HCT116 (cell line): ENCODE measurements around the gene DNM1L. TPM values are rescaled to one million over a fixed set of nuclear protein-coding genes. Genes with fewer than 3 reads are reported as not detected.

Source experiments
- ATAC-seq: fragments of 200-7000 bp; cut with Tn5 transposase; 2 replicates; pipeline ENCODE4 v1.9.1; 2020; ENCODE audit warnings: mild to moderate bottlenecking, moderate library complexity
- BruUV-seq: library from RNA; stranded (reverse); fragments of 400-500 nt; replicated peaks from 2 replicates; lab custom pipeline; 2021; lab: Mats Ljungman, UMichigan
- CTCF ChIA-PET: fragments of 300-600 bp; sonication (Branson Sonifier 250); formaldehyde crosslinking; loops from one replicate; lab custom pipeline; 2021; ENCODE audit warnings: antibody characterized with exemption; lab: Charles Lee
- POLR2A ChIA-PET: fragments of 300-600, 350-600 bp; sonication (Branson Sonifier 250); formaldehyde crosslinking; loops from one replicate; lab custom pipeline; 2021; ENCODE audit warnings: antibody characterized with exemption; lab: Charles Lee
- RAD21 ChIA-PET, 2 experiments: fragments of 300-600 bp; sonication (Branson Sonifier 250); formaldehyde crosslinking; loops; one replicate each; lab custom pipeline; 2023; ENCODE audit warnings: low total read pairs in 2 of 2; ENCODE audit not compliant: uncharacterized antibody in 2 of 2, unreplicated experiment in 2 of 2, low non-redundant PET in 1 of 2; lab: Charles Lee
- DNase-seq: peaks from one replicate; pipeline ENCODE4 v3.0.0-alpha.2; 2010; ENCODE audit warnings: low read depth, low spot score
- H2AFZ ChIP-seq: fragments of 200-600 bp; shearing (Covaris generic), sonication (generic); 2 replicates; pipeline ENCODE4 v1.6.1; 2017; ENCODE audit warnings: low read depth, mixed run types, mixed read lengths, antibody characterized with exemption, low read length; ENCODE audit not compliant: poor library complexity, severe bottlenecking
- H3K27ac ChIP-seq: 2 replicates; pipeline ENCODE4 v1.5.1; 2012; ENCODE audit warnings: low read depth, low read length
- H3K27me3 ChIP-seq: fragments of 200-600 bp; sonication (generic); 2 replicates; pipeline ENCODE4 v1.6.1; 2016; ENCODE audit warnings: mixed run types, low read length, mixed read lengths; ENCODE audit not compliant: insufficient read depth
- H3K36me3 ChIP-seq, 2 experiments: fragments of 200-500 bp in 1 of 2; fragments of 200-600 bp in 1 of 2; sonication (Bioruptor generic) in 1 of 2; sonication (generic) in 1 of 2; 2 replicates each; pipeline versions ENCODE4 v1.5.1 to v1.6.1; 2014 to 2016; ENCODE audit warnings: low read length in 2 of 2, inconsistent platforms in 1 of 2, mixed read lengths in 1 of 2, mixed run types in 1 of 2; ENCODE audit not compliant: insufficient read depth in 2 of 2, control insufficient read depth in 1 of 2
- H3K4me1 ChIP-seq, 2 experiments: fragments of 200-600 bp in 1 of 2; sonication (generic) in 1 of 2; 2 replicates each; pipeline versions ENCODE4 v1.5.1 to v1.6.1; 2012 to 2017; ENCODE audit warnings: low read length in 2 of 2, inconsistent platforms in 1 of 2, mild to moderate bottlenecking in 1 of 2, mixed read lengths in 1 of 2, mixed run types in 1 of 2, moderate library complexity in 1 of 2; ENCODE audit not compliant: insufficient read depth in 2 of 2, control insufficient read depth in 1 of 2
- H3K4me2 ChIP-seq: fragments of 200-600 bp; sonication (generic); 2 replicates; pipeline ENCODE4 v1.6.1; 2017; ENCODE audit warnings: mixed run types, low read length, mixed read lengths
- H3K4me3 ChIP-seq, 2 experiments: fragments of 200-600 bp in 1 of 2; sonication (generic) in 1 of 2; replicated peaks in 1 of 2; 2 replicates each; pipeline ENCODE4 v1.5.1; 2011 to 2016; ENCODE audit warnings: low read length in 2 of 2, control low read depth in 1 of 2, low read depth in 1 of 2, mild to moderate bottlenecking in 1 of 2, mixed read lengths in 1 of 2, mixed run types in 1 of 2
- H3K79me2 ChIP-seq: fragments of 200-600 bp; sonication (generic); 2 replicates; pipeline ENCODE4 v1.6.1; 2017; ENCODE audit warnings: mild to moderate bottlenecking, mixed run types, low read length, moderate library complexity, mixed read lengths; ENCODE audit not compliant: insufficient read depth
- H3K9ac ChIP-seq: fragments of 200-600 bp; sonication (generic); 2 replicates; pipeline ENCODE4 v1.6.1; 2016; ENCODE audit warnings: low read length, mixed read lengths
- H3K9me2 ChIP-seq: fragments of 200-600 bp; sonication (generic), shearing (Covaris generic); 2 replicates; pipeline ENCODE4 v1.6.1; 2017; ENCODE audit warnings: mixed run types, mild to moderate bottlenecking, moderate library complexity; ENCODE audit not compliant: insufficient read depth
- H3K9me3 ChIP-seq, 2 experiments: fragments of 200-500 bp in 1 of 2; fragments of 200-600 bp in 1 of 2; sonication (Bioruptor generic) in 1 of 2; sonication (generic) in 1 of 2; 2 replicates each; pipeline ENCODE4 v1.6.1; 2014 to 2017; ENCODE audit warnings: low read length in 2 of 2, mixed read lengths in 2 of 2, inconsistent platforms in 1 of 2, low read depth in 1 of 2, mild to moderate bottlenecking in 1 of 2, mixed run types in 1 of 2, moderate library complexity in 1 of 2; ENCODE audit not compliant: control insufficient read depth in 1 of 2, insufficient read depth in 1 of 2
- H4K20me1 ChIP-seq: fragments of 200-600 bp; sonication (generic), shearing (Covaris generic); 2 replicates; pipeline ENCODE4 v1.6.1; 2017; ENCODE audit warnings: mixed run types, mild to moderate bottlenecking, moderate library complexity; ENCODE audit not compliant: insufficient read depth
- CBX3 ChIP-seq: IDR thresholded peaks from 2 replicates; pipeline ENCODE4 v1.6.1; 2012; ENCODE audit warnings: low read depth
- EGR1 ChIP-seq: IDR thresholded peaks from 2 replicates; pipeline ENCODE4 v1.6.1; 2012; ENCODE audit warnings: low read depth
- ELF1 ChIP-seq: IDR thresholded peaks from 2 replicates; pipeline ENCODE4 v1.6.1; 2012; ENCODE audit warnings: low read depth, borderline replicate concordance
- YY1 ChIP-seq: IDR thresholded peaks from 2 replicates; pipeline ENCODE4 v1.6.1; 2011; ENCODE audit warnings: low read length, low read depth, moderate library complexity, mild to moderate bottlenecking; ENCODE audit not compliant: insufficient replicate concordance; ENCODE audit errors: extremely low read depth
- ZNF274 ChIP-seq: fragments of 200-500 bp; sonication (Bioruptor generic); IDR thresholded peaks from 2 replicates; pipeline ENCODE4 v1.6.1; 2014; ENCODE audit warnings: mild to moderate bottlenecking, low read depth, low read length, inconsistent platforms
- intact Hi-C: fragments of 100-400 bp; cut with micrococcal nuclease; formaldehyde crosslinking; loops from 2 replicates; pipeline ENCODE4 v1.10.0; 2022
- total RNA-seq: library from RNA; stranded (reverse); gene quantifications from one replicate; pipeline ENCODE4 v1.2.1, GENCODE V29; 2021; ENCODE audit not compliant: unreplicated experiment

The DNM1L gene
- total RNA-seq, 1 experiment from 2014 or later, result 69.7 TPM

- CTCF ChIA-PET, result interaction anchor here (1.3 kb wide), 1 partner anchor 53 kb away, joined by 5 read pairs; the partner anchor contains the start of gene YARS2
- POLR2A ChIA-PET, result interaction anchor here (0.6 kb wide), 1 partner anchor 18 kb away, joined by 3 read pairs; no protein-coding TSS in a partner anchor
- intact Hi-C loops, result no loop called here
Observed at GRCh38 chr12:32702473-32702872, 23.4 kb downstream of the DNM1L start.

GRCh38 chr12:32702946-32703345, 23.8 kb downstream of the DNM1L start:
- Histone ChIP-seq H3K4me1 (no peaks in the 10 kb centered on the region), H2AFZ (no peak overlapping the region), H3K79me2 (peaks cover 38% of the 10 kb centered on the region), H3K4me2 (no peak overlapping the region), H3K4me3 (no peak overlapping the region), H3K36me3 (peaks cover 0 to 3% of the 10 kb centered on the region in 2 experiments; a peak in 1 of 4 replicates), H3K9me3 (no peaks in the 10 kb centered on the region), H4K20me1 (no peaks in the 10 kb centered on the region; the same call in 1 of the 2 replicates), H3K27me3 (no peaks in the 10 kb centered on the region), H3K9me2 (no peaks in the 10 kb centered on the region), H3K27ac (no peak overlapping the region), H3K9ac (no peak overlapping the region)
- ATAC-seq (no peak), DNase-seq (no peak)
- TF ChIP-seq YY1 (no peak), EGR1 (no peak), ELF1 (no peak), CBX3 (no peak)
- intact Hi-C loops, result no loop called here
- CTCF ChIA-PET, result interaction anchor here (1.3 kb wide), 1 partner anchor 52 kb away, joined by 5 read pairs; the partner anchor contains the start of gene YARS2
- BruUV-seq, result no TSS peak
- RAD21 ChIA-PET, result no interaction called here
- POLR2A ChIA-PET, result interaction anchor here (0.6 to 0.8 kb wide), 3 partner anchors 9 to 53 kb away, joined by 3 read pairs; no protein-coding TSS in a partner anchor

More at GRCh38 chr12:32702473-32702872, 23.4 kb downstream of the DNM1L start:
- BruUV-seq, result no TSS peak
- no peaks in the 10 kb centered on the region for H3K27me3 ChIP-seq
- no peak overlapping the region for H2AFZ ChIP-seq
- no peak overlapping the region for H3K27ac ChIP-seq
- ATAC-seq (no peak), DNase-seq (no peak)
- H3K4me2 ChIP-seq, result no peak overlapping the region
- H3K4me3 ChIP-seq, result no peak overlapping the region
- peaks cover 0 to 3% of the 10 kb centered on the region in 2 experiments; a peak in 1 of 4 replicates for H3K36me3 ChIP-seq
- H3K79me2 ChIP-seq, result peaks cover 42% of the 10 kb centered on the region
- no peak overlapping the region for H3K9ac ChIP-seq
- RAD21 ChIA-PET, result no interaction called here
- H3K9me3 ChIP-seq, result no peaks in the 10 kb centered on the region
- no peaks in the 10 kb centered on the region; the same call in 1 of the 2 replicates for H4K20me1 ChIP-seq
- H3K4me1 ChIP-seq, result no peaks in the 10 kb centered on the region
- TF ChIP-seq ZNF274, result no peak
- no peaks in the 10 kb centered on the region for H3K9me2 ChIP-seq
